ENCODE results near the gene ESF1. TPM values are rescaled to one million over a fixed set of nuclear protein-coding genes. Genes with fewer than 3 reads are reported as not detected.

The ESF1 gene
- total RNA-seq, 2 experiments from 2014 or later = 26.8 to 29.2 TPM

DNA sequence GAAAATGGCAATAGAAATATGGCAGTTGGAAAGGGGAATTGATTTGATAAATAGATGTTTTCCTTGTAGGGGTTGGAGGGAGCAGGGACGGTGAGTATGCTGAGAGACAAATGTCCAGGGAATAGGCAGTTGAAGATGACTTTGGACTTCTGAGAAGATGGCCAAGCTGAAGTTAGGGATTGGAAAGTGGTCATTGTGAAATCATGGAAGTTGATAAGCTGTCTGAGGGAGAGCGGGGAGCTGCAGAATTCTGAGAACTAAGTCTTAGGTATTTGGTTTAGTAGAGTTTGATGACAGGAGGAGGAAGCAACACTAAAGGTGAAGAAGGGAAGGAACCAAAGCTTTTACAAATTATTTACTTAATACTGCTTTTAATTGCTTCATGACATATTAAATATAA lies 15.3 kb upstream of the ESF1 start:
- no peak overlapping the region for H3K4me3 Mint-ChIP-seq
- H3K36me3 Mint-ChIP-seq = peaks cover 9% of the 10 kb centered on the region
- no peak overlapping the region for H3K27ac Mint-ChIP-seq
- no peaks in the 10 kb centered on the region for H3K4me1 Mint-ChIP-seq
- H3K9me3 Mint-ChIP-seq = no peaks in the 10 kb centered on the region
- DNase-seq = no peak
- no peaks in the 10 kb centered on the region for H3K27me3 Mint-ChIP-seq

DNA sequence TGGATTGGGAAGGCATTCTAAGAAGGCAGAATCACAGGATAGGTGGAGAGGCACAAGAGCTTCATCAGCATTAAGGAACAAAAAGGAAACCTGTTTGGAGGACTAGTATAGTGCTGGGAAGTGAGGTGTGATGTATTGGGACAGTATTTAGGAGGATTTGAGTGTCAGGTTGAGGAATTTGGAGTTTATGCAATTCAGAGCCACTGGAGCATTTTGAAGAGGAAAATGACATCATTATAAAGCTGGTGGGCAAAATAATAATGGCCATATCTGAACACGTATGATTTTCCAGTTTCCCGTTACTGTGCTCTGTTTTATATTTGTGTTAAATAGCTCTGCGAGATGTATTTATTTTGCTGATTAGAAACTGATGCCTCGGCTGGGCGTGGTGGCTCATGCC lies 14.3 kb upstream of the ESF1 start:
- Mint-ChIP-seq H3K36me3 (peaks cover 9% of the 10 kb centered on the region), H3K4me3 (no peak overlapping the region), H3K4me1 (no peaks in the 10 kb centered on the region), H3K9me3 (no peaks in the 10 kb centered on the region), H3K27me3 (no peaks in the 10 kb centered on the region), H3K27ac (no peak overlapping the region)
- no peak for DNase-seq

DNA sequence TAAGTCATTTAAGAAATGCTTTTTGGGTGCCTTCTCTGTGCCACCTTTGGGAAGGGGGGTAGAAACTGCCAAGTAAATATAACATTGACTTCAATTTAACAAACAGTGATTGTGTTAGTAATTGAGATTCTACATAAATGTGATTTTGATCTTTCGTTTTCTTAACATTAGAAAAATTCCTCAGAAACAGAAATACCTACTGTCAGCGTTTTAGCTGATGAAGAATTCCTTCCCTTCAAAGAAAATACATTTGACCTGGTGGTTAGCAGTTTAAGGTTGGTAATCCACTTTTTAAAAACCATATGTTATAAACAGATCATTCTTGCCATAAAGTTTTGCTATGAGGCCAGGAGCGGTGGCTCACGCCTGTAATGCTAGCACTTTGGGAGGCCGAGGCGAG lies 9.9 kb upstream of the ESF1 start:
- Mint-ChIP-seq H3K4me1 (no peaks in the 10 kb centered on the region), H3K27me3 (no peaks in the 10 kb centered on the region), H3K36me3 (peaks cover 17% of the 10 kb centered on the region), H3K4me3 (no peak overlapping the region), H3K9me3 (no peaks in the 10 kb centered on the region), H3K27ac (no peak overlapping the region)
- DNase-seq = no peak

DNA sequence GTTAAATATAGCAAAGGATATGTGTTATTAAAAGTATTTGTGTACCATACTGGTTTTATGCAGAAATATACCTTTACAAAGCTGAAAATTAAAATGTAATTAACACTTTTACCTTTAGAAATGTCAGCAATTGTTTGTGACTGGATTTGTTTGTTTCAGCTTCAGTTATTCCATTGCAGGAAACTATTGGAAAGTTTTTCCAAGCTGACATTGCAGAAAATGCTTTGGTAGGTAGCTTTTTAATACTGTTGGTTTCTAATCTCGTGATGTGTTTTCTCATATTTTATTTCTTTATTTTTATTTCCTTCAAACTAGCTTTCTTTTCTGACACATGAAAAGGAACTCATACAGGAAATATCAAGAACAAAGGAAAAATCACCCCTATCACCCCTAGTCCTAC lies 8.3 kb upstream of the ESF1 start:
- Mint-ChIP-seq H3K4me1 (no peaks in the 10 kb centered on the region), H3K27ac (no peak overlapping the region), H3K36me3 (peaks cover 17% of the 10 kb centered on the region), H3K27me3 (no peaks in the 10 kb centered on the region), H3K4me3 (no peak overlapping the region), H3K9me3 (no peaks in the 10 kb centered on the region)
- no peak for DNase-seq

DNA sequence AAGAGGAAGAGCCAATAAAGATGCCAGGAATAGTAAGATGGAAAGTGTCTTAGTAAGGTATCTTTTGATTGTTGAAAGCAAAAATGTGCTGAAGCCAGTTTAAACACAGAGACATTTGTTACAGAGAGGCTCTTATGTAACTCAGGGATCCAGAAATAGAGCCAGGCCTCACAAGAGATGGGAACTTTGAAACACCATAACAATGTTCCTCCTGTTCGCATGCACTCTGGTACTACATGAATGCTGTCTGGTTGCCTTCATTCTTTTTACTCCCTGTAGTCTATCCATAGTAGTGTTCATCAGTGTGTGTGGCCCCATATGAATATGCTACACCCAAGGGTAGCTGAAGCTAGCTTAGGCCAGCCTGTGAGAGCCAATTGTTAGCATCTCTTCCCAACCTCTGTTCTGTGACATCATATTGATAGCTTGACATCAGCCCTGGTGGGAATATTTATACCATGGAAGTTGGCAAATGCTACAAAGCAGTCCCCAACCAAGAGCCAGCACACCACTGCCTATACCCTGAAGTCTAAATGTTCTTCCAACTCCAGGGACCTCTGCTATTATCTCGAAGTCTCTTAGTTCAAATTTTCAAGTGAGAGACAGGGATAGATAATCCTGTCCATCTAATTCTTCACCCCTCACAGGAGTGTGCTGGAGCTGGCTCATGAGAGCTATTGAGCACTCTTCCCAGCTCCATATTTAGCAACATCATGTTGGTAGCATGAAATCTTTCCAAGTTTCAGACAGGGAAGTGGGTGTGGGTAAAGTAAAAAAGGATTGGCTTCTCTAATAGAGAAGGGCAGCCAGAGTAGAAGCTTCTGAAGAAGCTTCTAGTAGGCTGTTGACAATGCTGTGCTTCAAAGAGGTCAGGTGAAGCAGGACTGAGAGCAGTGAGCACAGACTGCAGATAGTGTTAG lies 7.1 kb upstream of the ESF1 start:
- Mint-ChIP-seq H3K9me3 (no peaks in the 10 kb centered on the region), H3K4me1 (peaks cover 7% of the 10 kb centered on the region), H3K27ac (peak overlapping the region; percentile 3), H3K27me3 (no peaks in the 10 kb centered on the region), H3K36me3 (peaks cover 17% of the 10 kb centered on the region), H3K4me3 (no peak overlapping the region)
- no peak for DNase-seq

DNA sequence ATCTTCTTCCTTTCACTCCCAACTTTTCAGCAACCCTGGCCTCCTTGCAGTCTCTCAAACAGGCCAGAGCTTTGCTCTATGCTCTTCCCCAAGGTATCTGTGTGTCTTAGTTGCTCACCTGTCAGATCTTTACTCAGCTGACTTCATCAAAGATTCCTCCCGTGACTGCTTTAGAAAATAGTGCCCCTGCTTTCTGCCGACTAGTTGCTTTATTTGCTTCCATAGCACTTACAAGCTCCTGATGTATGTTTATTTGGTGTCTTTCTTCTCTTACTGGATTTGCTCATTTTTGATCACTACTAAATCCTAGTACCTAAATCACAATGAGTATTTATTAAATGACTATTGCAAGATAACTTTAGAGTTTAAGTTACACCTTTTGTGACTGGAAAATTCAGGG lies 6.0 kb upstream of the ESF1 start:
- Mint-ChIP-seq H3K27me3 (no peaks in the 10 kb centered on the region), H3K4me1 (peaks cover 17% of the 10 kb centered on the region), H3K4me3 (no peak overlapping the region), H3K36me3 (peaks cover 16% of the 10 kb centered on the region), H3K9me3 (no peaks in the 10 kb centered on the region), H3K27ac (no peak overlapping the region)
- DNase-seq = no peak

DNA sequence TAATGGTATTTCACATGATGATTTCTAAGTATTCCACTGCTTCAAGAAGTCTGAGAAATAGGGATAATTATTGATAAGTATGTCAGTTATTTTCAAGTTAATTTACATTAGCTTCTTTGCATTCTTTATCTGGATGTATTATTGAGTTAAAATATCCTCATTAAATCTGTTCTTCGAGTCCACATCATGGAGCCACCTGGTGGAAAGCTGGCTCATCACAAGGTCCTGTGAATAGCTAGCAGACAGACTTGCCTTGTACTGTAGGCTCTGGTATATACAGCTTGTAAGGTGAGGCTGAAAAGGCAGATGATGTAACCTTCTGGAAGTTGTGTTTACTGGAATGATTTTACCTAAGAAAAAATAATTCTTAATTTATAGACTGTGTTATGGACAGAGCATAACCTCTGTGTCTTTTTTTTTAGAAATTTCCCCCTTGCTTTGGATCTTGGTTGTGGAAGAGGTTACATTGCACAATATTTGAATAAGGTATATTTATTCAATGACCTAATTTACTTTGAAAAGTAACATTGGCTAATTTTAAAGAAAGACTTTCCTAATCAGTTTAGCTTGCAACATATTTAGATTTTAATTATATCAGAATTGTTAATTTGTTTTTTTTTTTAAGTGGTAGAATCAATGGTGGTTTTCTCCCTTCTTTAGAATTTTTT lies 3.6 kb upstream of the ESF1 start:
- no peak overlapping the region for H3K27ac Mint-ChIP-seq
- H3K27me3 Mint-ChIP-seq = no peaks in the 10 kb centered on the region
- H3K4me1 Mint-ChIP-seq = peaks cover 17% of the 10 kb centered on the region
- no peak overlapping the region for H3K4me3 Mint-ChIP-seq
- peak; percentile 4 for DNase-seq
- H3K9me3 Mint-ChIP-seq = no peaks in the 10 kb centered on the region
- peaks cover 21% of the 10 kb centered on the region for H3K36me3 Mint-ChIP-seq

DNA sequence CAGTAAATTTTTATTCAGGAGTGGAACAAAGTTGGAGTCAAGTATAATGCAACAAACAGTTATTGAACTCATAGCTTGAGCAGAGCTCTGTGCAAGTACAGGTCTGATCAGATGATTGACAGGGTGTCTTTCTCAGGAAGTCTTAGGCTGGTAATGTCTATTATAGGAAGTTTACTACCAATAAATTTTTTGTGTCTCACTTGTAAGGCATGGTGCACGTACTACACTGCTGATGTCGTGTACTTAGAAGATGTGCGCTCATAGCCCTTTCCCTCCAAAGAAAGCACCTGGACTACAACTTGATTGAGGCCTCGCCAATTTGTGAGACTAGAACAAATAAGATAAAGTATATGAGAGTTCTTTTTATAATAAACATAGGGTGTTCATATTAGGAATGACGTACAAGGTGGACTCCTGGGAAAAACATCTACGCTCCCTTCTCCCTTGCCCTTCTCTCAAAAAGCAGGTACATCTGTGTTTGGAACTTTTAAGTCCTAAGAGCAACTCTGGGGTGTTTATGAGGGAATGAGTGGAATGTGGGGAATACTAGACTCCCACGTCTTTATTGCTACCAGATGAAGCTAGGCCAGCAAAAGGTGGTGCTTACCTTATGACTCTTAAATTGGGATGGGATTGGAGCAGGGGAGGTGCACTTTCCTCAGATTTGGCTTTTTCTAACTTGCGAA lies 1.6 kb upstream of the ESF1 start:
- H3K4me1 Mint-ChIP-seq = peaks cover 25% of the 10 kb centered on the region
- H3K27me3 Mint-ChIP-seq = no peaks in the 10 kb centered on the region
- peak overlapping the region; percentile 72 for H3K27ac Mint-ChIP-seq
- no peaks in the 10 kb centered on the region for H3K9me3 Mint-ChIP-seq
- peaks cover 28% of the 10 kb centered on the region for H3K36me3 Mint-ChIP-seq
- DNase-seq = no peak
- peak overlapping the region; percentile 96 for H3K4me3 Mint-ChIP-seq

DNA sequence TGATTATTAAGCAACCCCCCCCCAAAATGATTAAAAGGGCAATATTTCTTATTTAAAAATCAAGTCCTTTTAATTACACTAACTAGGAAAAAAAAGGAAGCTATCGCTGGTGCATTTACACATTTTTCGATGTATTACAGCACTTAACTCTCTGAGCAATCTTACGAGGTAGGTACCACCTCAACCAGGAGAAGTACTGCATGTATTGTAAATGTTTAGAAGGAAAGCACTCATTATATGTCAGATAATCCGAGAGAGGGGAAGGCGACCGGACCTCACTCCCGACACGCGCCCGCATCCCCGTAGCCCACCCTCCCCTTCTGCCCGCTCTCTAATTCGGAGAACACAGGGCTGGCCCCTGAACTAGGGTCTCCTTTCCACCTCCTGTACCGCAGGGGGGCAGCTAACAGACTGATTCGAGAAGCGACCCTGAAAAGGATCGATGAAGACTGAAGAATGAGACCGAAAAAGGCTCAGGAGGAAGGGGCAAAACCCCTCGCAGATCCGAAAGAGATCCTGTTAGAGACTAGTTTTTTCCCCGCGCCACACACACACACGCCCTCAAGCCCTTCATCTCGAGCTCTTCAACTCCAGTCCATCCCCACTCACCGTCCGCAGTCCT lies 337 bp downstream of the ESF1 start:
- H3K4me1 Mint-ChIP-seq = peaks cover 36% of the 10 kb centered on the region
- no peaks in the 10 kb centered on the region for H3K27me3 Mint-ChIP-seq
- peak overlapping the region; percentile 96 for H3K4me3 Mint-ChIP-seq
- H3K9me3 Mint-ChIP-seq = no peaks in the 10 kb centered on the region
- no peak for DNase-seq
- peaks cover 19% of the 10 kb centered on the region for H3K36me3 Mint-ChIP-seq
- peak overlapping the region; percentile 94 for H3K27ac Mint-ChIP-seq

DNA sequence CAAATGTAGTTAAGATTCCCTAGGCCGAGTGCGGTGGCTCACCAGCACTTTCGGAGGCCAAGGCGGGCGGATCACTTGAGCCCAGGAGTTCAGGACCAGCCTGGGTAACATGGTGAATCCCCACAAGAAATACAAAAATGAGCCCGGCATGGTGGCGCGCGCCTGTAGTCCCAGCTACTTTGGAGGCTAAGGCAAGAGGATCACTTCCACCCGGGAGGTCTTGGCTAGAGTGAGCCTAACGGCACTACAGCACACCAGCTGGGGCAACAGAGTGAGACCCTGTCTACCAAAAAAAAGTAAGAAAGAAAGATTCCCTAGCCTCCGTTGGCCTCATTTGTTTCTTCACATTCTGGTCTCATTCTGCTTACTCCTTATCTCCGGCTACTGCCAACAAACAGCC lies 1.2 kb downstream of the ESF1 start:
- H3K4me3 Mint-ChIP-seq = peak overlapping the region; percentile 96
- DNase-seq = no peak
- no peak overlapping the region for H3K27ac Mint-ChIP-seq
- H3K4me1 Mint-ChIP-seq = peaks cover 38% of the 10 kb centered on the region
- no peaks in the 10 kb centered on the region for H3K27me3 Mint-ChIP-seq
- H3K36me3 Mint-ChIP-seq = peaks cover 19% of the 10 kb centered on the region
- H3K9me3 Mint-ChIP-seq = no peaks in the 10 kb centered on the region

DNA sequence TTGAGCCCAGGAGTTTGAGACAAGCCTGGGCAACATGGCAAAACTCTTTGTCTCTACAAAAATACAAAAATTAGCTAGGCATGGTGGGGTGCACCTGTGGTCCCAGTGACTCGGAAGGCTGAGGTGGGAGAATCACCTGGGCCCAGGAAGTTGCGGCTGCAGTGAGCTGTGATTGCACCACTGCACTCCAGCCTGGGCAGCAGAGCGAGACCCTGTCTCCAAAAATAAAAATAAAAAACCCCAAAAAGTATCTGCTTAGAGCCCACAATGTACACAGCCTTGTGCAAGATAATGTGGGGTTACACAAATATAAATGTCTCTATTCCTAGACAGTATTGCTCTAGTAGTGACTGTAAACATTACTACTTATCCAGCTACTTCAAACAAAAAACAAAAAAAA lies 5.9 kb downstream of the ESF1 start:
- peaks cover 38% of the 10 kb centered on the region for H3K4me1 Mint-ChIP-seq
- no peak overlapping the region for H3K27ac Mint-ChIP-seq
- no peaks in the 10 kb centered on the region for H3K9me3 Mint-ChIP-seq
- H3K36me3 Mint-ChIP-seq = peaks cover 30% of the 10 kb centered on the region
- no peak for DNase-seq
- no peak overlapping the region for H3K4me3 Mint-ChIP-seq
- H3K27me3 Mint-ChIP-seq = no peaks in the 10 kb centered on the region

DNA sequence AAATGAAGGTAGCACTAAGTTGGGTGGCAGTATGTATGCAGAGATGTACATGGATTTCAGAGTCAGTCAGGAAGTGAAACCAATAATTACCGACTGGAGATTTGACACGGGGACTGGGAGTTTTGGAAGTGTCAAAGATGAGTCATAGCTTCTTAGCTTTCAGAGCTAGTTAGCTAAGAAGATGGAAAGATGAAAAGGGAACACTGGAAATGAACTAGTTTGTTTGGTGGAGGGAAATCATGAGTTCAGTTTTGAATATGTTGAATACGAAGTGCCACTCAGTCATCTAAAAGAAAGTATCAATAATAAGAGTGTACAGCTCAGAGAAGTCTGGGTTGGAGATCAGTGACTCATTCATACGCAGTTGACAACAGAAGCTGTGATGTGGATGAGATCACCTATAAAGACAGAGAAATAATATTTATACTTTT lies 7.5 kb downstream of the ESF1 start:
- no peaks in the 10 kb centered on the region for H3K27me3 Mint-ChIP-seq
- peaks cover 39% of the 10 kb centered on the region for H3K4me1 Mint-ChIP-seq
- H3K9me3 Mint-ChIP-seq = no peaks in the 10 kb centered on the region
- no peak overlapping the region for H3K4me3 Mint-ChIP-seq
- DNase-seq = no peak
- peak overlapping the region; percentile 13 for H3K27ac Mint-ChIP-seq
- peaks cover 27% of the 10 kb centered on the region for H3K36me3 Mint-ChIP-seq

DNA sequence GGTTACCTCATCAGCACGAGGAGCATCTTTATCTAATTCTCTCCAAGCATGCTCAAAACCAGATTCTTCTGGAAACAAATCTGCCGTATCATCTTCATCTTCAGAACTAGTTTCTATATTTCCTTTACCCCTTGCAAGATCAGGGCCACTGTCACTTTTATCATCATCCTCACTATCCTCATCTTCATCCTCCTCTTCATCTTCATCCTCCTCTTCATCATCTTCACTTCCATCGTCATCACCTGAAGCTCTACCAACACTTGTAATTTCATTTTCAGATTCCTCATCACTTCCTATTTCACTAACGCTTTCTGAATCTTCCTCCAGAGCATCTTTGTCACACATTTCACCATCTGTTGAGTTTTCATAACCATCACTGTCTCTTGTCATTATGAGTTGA lies 8.9 kb downstream of the ESF1 start:
- DNase-seq = no peak
- Mint-ChIP-seq H3K4me3 (no peak overlapping the region), H3K9me3 (no peaks in the 10 kb centered on the region), H3K36me3 (peaks cover 30% of the 10 kb centered on the region), H3K27me3 (no peaks in the 10 kb centered on the region), H3K4me1 (peaks cover 32% of the 10 kb centered on the region), H3K27ac (no peak overlapping the region)

DNA sequence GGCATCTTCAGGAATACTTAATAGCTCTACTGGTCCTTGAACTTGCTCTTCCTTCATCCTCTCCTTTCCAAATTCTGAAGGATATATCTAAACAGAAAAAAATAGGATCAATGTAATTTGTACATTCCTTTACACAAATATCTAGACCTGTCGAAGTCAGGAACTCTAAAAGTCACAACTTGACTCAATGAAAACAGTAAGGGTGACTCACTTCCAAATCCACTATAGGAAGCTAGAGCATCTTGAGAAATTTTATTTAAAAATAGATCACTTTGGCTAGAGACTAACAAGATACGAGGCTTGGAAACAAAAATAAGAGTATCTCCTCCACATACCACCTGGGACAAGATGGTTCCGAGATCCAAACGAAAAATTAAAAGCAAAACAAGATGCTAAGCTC lies 12.2 kb downstream of the ESF1 start:
- DNase-seq = no peak
- H3K36me3 Mint-ChIP-seq = peaks cover 38% of the 10 kb centered on the region
- H3K27ac Mint-ChIP-seq = no peak overlapping the region
- H3K9me3 Mint-ChIP-seq = no peaks in the 10 kb centered on the region
- no peak overlapping the region for H3K4me3 Mint-ChIP-seq
- H3K27me3 Mint-ChIP-seq = no peaks in the 10 kb centered on the region
- peaks cover 13% of the 10 kb centered on the region for H3K4me1 Mint-ChIP-seq

DNA sequence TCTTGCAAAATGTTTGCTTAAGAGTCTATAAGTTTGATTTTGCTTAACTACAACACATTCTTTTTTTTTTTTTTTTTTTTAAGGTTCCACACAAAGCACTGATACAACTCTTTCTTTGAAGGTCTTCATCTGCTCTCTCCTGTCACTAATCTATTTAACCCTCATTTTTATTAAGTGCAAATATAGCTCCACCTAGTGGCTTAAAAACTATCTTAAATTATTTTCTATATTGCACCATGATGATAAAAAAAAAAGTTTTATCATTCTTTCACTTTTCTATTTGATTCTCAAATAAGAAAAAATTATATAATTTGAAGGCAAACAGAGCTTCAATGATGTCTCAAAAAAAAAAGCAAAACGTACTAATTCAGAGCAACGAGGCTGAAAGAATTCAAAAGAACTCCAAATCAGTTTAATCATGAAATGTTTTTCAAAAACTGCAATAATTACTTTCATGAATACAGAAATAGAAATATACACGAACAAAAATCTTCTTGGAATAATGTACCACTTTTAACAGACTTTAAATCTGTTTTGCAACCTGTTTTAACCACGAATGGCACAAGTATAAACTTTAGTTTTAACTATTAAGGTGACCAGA lies 12.8 kb downstream of the ESF1 start:
- Mint-ChIP-seq H3K27ac (no peak overlapping the region), H3K4me3 (no peak overlapping the region), H3K9me3 (no peaks in the 10 kb centered on the region), H3K4me1 (peaks cover 10% of the 10 kb centered on the region), H3K36me3 (peaks cover 41% of the 10 kb centered on the region), H3K27me3 (no peaks in the 10 kb centered on the region)
- no peak for DNase-seq

Measured in activated naive CD8-positive, alpha-beta T cell treated with anti-CD3 and anti-CD28 coated beads for 36 hours (primary cell).